KMS-11 (cell line): ENCODE results near the gene ACSF3.

Experiments used
- H2AFZ ChIP-seq: fragments of 200-600 bp; sonication (generic); 2 replicates; pipeline ENCODE4 v1.6.1; 2016; ENCODE audit warnings: antibody characterized with exemption, mixed run types, low read depth
- H3K27ac ChIP-seq: fragments of 200-600 bp; sonication (generic); 2 replicates; pipeline ENCODE4 v1.6.1; 2016; ENCODE audit warnings: mild to moderate bottlenecking, mixed run types
- H3K27me3 ChIP-seq: fragments of 200-600 bp; sonication (generic); 2 replicates; pipeline ENCODE4 v1.6.1; 2017; ENCODE audit warnings: mild to moderate bottlenecking, low read depth, mixed run types, moderate library complexity; ENCODE audit not compliant: insufficient read depth
- H3K36me3 ChIP-seq: fragments of 200-600 bp; sonication (generic); 2 replicates; pipeline ENCODE4 v1.6.1; 2017; ENCODE audit warnings: mild to moderate bottlenecking, mixed run types; ENCODE audit not compliant: insufficient read depth
- H3K4me1 ChIP-seq: fragments of 200-600 bp; sonication (generic); 2 replicates; pipeline ENCODE4 v1.6.1; 2016; ENCODE audit warnings: mild to moderate bottlenecking, low read depth, mixed run types; ENCODE audit not compliant: poor library complexity, severe bottlenecking
- H3K4me2 ChIP-seq: fragments of 200-600 bp; sonication (generic); 2 replicates; pipeline ENCODE4 v1.7.0; 2016; ENCODE audit warnings: mild to moderate bottlenecking, mixed run types
- H3K4me3 ChIP-seq: fragments of 200-600 bp; sonication (generic); IDR thresholded peaks from 2 replicates; pipeline ENCODE4 v1.6.1; 2017; ENCODE audit warnings: low read depth, low read length, mixed read lengths; ENCODE audit not compliant: insufficient read depth
- H3K79me2 ChIP-seq: fragments of 200-600 bp; sonication (generic); 2 replicates; pipeline ENCODE4 v1.6.1; 2016; ENCODE audit warnings: low read depth, mixed run types; ENCODE audit not compliant: insufficient read depth
- H3K9ac ChIP-seq: fragments of 200-600 bp; sonication (generic); 2 replicates; pipeline ENCODE4 v1.6.1; 2016; ENCODE audit warnings: mild to moderate bottlenecking, mixed run types
- H4K20me1 ChIP-seq: fragments of 200-600 bp; sonication (generic); 2 replicates; pipeline ENCODE4 v1.6.1; 2016; ENCODE audit warnings: mild to moderate bottlenecking, mixed run types; ENCODE audit not compliant: insufficient read depth
- CTCF ChIP-seq: fragments of 200-600 bp; sonication (generic); conservative IDR thresholded peaks from 2 replicates; pipeline ENCODE4 v1.6.1; 2017; ENCODE audit warnings: low read depth, mild to moderate bottlenecking, antibody characterized with exemption, low read length, moderate library complexity, mixed read lengths

The ACSF3 gene

DNA sequence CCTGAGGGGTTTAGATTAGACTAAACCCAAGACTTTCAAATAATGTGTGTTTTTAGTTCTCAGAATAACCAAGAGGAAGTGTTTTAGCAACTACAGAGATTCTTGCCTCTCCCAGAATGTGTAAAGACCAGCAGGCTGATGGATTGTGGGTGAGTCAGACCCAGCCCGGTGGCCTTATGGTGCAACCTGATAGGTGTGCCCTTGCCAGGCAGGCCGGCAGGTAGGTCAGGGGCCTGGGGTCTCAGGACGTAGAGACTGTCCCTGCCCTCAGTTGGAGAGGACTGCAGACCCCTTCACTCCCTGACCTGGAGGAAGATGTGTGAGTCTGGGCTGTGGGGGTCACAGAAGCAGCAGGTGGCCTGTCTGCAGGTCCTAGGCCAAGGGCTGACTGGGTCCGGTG, 47.2 kb upstream of the ACSF3 start:
- H3K36me3 ChIP-seq, result no peaks in the 10 kb centered on the region
- no peak overlapping the region for H3K4me2 ChIP-seq
- H3K4me1 ChIP-seq, result no peaks in the 10 kb centered on the region
- no peak overlapping the region for H3K9ac ChIP-seq
- no peaks in the 10 kb centered on the region for H4K20me1 ChIP-seq
- no peak overlapping the region for H3K27ac ChIP-seq
- no peak for TF ChIP-seq CTCF
- H2AFZ ChIP-seq, result no peak overlapping the region
- no peak overlapping the region for H3K4me3 ChIP-seq
- H3K27me3 ChIP-seq, result peaks cover 79% of the 10 kb centered on the region
- H3K79me2 ChIP-seq, result no peaks in the 10 kb centered on the region

DNA sequence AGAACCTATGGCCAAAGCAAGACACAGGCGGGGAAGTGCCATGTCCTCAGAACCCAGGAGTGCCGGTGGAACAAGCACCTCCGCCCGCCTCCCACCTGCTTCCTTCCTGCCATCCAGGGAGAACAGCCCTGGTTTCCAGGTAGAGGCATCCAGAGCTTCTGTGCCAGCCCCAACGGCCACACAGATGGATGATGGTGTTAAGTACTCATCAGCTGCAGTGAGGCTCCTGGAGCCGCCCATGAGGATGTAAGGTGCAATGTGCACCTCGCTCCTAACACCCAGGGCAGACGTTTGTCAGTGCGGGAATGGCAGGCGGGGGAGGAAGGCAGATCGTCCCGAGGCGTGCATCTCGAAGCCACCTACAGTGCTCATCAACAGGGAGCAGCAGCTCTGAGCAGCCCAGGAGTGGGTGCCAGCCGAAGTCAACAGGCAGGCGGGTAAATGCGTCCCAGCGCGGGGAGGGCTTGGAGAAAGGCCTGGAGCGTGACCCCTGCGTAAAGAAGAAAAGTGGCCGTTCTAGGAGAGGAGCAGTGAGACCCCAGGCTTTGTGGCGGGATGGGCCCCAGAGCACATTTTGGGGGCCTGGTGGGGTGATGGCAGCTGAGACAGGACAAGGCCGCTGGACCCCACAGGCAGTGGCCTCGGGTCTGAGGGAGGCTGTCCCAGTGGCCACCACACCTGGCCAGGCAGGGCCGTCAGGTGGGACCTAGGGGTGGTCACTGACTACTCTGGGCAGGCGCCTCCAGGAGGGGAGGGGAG, 46.1 kb upstream of the ACSF3 start:
- H3K4me3 ChIP-seq, result no peak overlapping the region
- H3K4me1 ChIP-seq, result no peaks in the 10 kb centered on the region
- H4K20me1 ChIP-seq, result no peaks in the 10 kb centered on the region
- TF ChIP-seq CTCF, result no peak
- no peak overlapping the region for H3K9ac ChIP-seq
- H2AFZ ChIP-seq, result no peak overlapping the region
- H3K36me3 ChIP-seq, result no peaks in the 10 kb centered on the region
- no peak overlapping the region for H3K4me2 ChIP-seq
- peaks cover 79% of the 10 kb centered on the region for H3K27me3 ChIP-seq
- H3K79me2 ChIP-seq, result no peaks in the 10 kb centered on the region
- no peak overlapping the region for H3K27ac ChIP-seq

DNA sequence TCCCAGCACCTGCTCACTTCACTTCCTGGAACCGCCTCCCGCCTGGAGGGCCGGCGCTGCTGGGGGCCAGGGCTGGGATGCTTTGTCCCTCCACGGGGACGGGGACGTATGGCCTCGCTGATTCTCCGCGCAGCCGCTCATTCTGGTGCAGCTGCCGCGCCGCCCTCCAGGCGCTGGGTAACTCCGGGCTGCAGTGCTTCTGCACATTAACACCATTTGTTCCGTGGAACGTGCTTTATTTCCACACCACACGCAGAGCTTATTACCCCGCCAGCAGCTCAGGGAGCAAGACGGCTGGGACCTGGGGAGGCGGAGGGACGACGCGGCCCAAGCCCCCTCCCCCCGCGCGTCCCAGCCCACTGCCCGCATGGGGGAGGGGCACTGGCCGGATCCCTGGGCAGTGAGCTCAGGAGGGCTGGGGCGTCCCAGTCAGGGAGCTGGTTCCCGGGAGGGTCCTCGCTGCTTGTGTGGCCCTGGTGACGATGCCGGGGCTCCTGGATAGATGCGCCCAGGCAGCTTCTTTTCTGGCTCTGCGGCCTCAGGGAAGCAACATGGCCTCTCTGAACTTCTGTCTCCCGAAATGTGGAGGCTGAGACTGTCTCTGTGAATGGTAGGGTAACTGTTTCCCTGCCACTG, 45.4 kb upstream of the ACSF3 start:
- no peak overlapping the region for H3K4me2 ChIP-seq
- H3K27ac ChIP-seq, result no peak overlapping the region
- H3K4me1 ChIP-seq, result no peaks in the 10 kb centered on the region
- no peak overlapping the region for H2AFZ ChIP-seq
- no peaks in the 10 kb centered on the region for H3K79me2 ChIP-seq
- no peak overlapping the region for H3K9ac ChIP-seq
- TF ChIP-seq CTCF, result no peak
- H3K4me3 ChIP-seq, result no peak overlapping the region
- H4K20me1 ChIP-seq, result no peaks in the 10 kb centered on the region
- H3K27me3 ChIP-seq, result peaks cover 84% of the 10 kb centered on the region
- H3K36me3 ChIP-seq, result no peaks in the 10 kb centered on the region

- H4K20me1 ChIP-seq, result no peaks in the 10 kb centered on the region
- no peak for TF ChIP-seq CTCF
- H3K9ac ChIP-seq, result no peak overlapping the region
- H3K79me2 ChIP-seq, result no peaks in the 10 kb centered on the region
- no peak overlapping the region for H3K4me2 ChIP-seq
- no peak overlapping the region for H3K27ac ChIP-seq
- no peaks in the 10 kb centered on the region for H3K4me1 ChIP-seq
- H3K4me3 ChIP-seq, result no peak overlapping the region
- peaks cover 84% of the 10 kb centered on the region for H3K27me3 ChIP-seq
- no peak overlapping the region for H2AFZ ChIP-seq
- no peaks in the 10 kb centered on the region for H3K36me3 ChIP-seq
Observed at GRCh38 chr16:89048871-89049422, 44.7 kb upstream of the ACSF3 start.
